Measurements from ENCODE around the gene IGF2BP2.
A peak's percentile ranks its signal among the peaks of the same experiment; 100 is the strongest.
"Not testable (repeated sequence)": the region's sequence is repeated elsewhere in the genome, so short reads cannot be mapped to it uniquely, and the experiment has no call there.

GRCh38 chr3:185768578-185768982, 56.3 kb downstream of the IGF2BP2 start:
- TF ChIP-seq EZH2 (IDR thresholded peaks at IDR 0.05; ENCODE audit: borderline replicate concordance), result not testable (repeated sequence)
- TF ChIP-seq CTCF (IDR thresholded peaks at IDR 0.05; ENCODE audit: poor library complexity), result peak; percentile 65

All from hepatocyte (in vitro differentiated cells).